ENCODE data around the gene PRDX1. TPM values are rescaled to one million over a fixed set of nuclear protein-coding genes. Genes with fewer than 3 reads are reported as not detected.

PRDX1 gene
- polyA plus RNA-seq, 3 donors: 116 to 362 (median 294) TPM

DNA sequence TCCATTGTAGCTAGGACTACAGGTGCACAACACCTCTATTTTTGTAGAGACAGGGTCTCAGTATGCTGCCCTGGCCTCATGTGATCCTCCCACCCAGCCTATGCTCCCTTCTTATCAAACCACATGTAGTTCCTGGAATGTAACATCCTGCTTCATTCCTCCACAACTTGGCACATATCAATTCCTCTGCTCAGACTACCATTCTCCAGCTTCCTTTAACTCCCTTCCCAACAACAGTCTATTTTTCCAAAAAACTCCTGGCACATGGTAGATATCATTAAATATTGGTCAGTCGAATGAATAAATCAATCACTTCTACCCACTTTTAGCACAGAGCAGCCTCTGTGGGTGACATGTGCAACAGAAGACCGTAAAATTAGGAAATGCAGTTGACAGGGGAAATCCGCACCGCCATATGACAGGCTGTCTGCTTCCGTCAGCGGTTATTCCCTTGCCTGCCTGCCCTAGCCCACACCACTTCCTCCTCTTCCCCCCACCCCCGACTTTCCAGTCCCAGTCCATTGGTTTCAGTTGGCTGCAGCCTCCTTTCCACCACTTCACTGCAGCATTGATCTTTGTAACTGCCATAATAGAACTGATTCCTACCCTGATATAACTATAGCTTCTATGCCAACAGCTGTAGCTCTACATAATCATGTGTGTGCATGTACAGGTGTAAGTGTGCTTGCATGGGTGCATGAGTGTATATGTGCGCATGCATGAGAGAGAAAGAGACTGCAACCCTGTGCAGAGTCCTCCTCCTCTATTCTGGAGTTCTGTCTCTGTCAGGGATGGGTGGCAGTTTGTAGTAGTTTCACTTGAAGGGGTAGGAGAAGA, 22.1 kb upstream of the PRDX1 start:
- peak; percentile 92 to 98 (median 96) for DNase-seq
- peak overlapping the region; percentile 73 for H3K4me2 ChIP-seq (replicated peaks; ENCODE audit: extremely low read depth, low read length, poor library complexity, severe bottlenecking)
- no peak overlapping the region for H2AFZ ChIP-seq (ENCODE audit: insufficient read depth, low read depth, low read length, poor library complexity, severe bottlenecking)

DNA sequence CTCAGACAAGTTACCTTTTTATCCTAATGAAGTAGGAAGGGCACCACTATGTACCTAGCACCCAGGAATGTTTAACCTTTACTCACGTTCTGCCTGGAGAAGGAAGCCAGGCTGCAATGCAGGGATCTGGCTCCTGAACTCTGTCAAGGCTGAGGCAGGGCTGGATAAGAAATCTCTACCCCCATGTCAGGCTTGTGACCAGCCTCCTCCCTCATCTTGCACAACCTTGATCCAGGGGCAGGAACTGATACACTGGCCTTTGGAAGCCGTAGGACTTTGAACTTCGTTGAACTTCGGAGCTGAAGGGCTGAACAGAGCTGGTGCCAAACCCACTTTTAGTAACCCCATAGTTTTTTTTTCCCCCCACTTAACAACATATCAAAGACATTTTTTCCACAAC, 20.9 kb upstream of the PRDX1 start:
- peak; percentile 63 to 82 (median 69) for DNase-seq
- Histone ChIP-seq H3K36me3 (replicated peaks in 1 of 2; ENCODE audit: control insufficient read depth in 1 of 2, insufficient read depth in 2 of 2, low read length in 2 of 2) (no peaks in the 10 kb centered on the region), H3K79me2 (ENCODE audit: insufficient read depth, low read length) (no peaks in the 10 kb centered on the region), H3K4me3 (replicated peaks in 1 of 3; ENCODE audit: low read depth in 2 of 3, low read length in 3 of 3) (peak overlapping the region in 1 of 3 experiments; percentile 37), H3K4me1 (ENCODE audit: control insufficient read depth in 1 of 2, insufficient read depth in 2 of 2, low read length in 2 of 2) (peaks cover 56 to 64% of the 10 kb centered on the region in 2 donors), H4K20me1 (ENCODE audit: insufficient read depth, low read length) (no peaks in the 10 kb centered on the region), H3K9ac (ENCODE audit: insufficient read depth, low read length, poor library complexity, severe bottlenecking) (no peak overlapping the region), H3K27ac (ENCODE audit: low read depth in 1 of 2, low read length in 2 of 2) (peak overlapping the region; percentile 94 to 97), H2AFZ (ENCODE audit: insufficient read depth, low read depth, low read length, poor library complexity, severe bottlenecking) (no peak overlapping the region), H3K4me2 (replicated peaks; ENCODE audit: extremely low read depth, low read length, poor library complexity, severe bottlenecking) (peak overlapping the region; percentile 54), H3K27me3 (ENCODE audit: control insufficient read depth in 2 of 2, insufficient read depth in 2 of 2, low read length in 2 of 2) (no peaks in the 10 kb centered on the region), H3K9me3 (replicated peaks in 1 of 2; ENCODE audit: control insufficient read depth in 1 of 2, insufficient read depth in 1 of 2, low read length in 2 of 2) (no peaks in the 10 kb centered on the region)
- Mint-ChIP-seq H3K27ac (peak overlapping the region; percentile 88 to 99 (median 93)), H3K4me1 (peaks cover 51% of the 10 kb centered on the region), H3K9me3 (no peaks in the 10 kb centered on the region), H3K27me3 (ENCODE audit: low read depth in 3 of 3) (peaks cover 5 to 13% (median 7%) of the 10 kb centered on the region in 3 donors), H3K4me3 (peak overlapping the region in 1 of 2 donors; percentile 71), H3K36me3 (peaks cover 0 to 2% of the 10 kb centered on the region in 2 donors)
- TF ChIP-seq, protein P1, sequence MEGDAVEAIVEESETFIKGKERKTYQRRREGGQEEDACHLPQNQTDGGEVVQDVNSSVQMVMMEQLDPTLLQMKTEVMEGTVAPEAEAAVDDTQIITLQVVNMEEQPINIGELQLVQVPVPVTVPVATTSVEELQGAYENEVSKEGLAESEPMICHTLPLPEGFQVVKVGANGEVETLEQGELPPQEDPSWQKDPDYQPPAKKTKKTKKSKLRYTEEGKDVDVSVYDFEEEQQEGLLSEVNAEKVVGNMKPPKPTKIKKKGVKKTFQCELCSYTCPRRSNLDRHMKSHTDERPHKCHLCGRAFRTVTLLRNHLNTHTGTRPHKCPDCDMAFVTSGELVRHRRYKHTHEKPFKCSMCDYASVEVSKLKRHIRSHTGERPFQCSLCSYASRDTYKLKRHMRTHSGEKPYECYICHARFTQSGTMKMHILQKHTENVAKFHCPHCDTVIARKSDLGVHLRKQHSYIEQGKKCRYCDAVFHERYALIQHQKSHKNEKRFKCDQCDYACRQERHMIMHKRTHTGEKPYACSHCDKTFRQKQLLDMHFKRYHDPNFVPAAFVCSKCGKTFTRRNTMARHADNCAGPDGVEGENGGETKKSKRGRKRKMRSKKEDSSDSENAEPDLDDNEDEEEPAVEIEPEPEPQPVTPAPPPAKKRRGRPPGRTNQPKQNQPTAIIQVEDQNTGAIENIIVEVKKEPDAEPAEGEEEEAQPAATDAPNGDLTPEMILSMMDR (IDR thresholded peaks at IDR 0.05): no peak
- intact Hi-C loops (cut with micrococcal nuclease): no loop called here
- WGBS (ENCODE audit: insufficient coverage): 0% methylated on average over 2 of the region's 4 CpGs

More for the DNA sequence above, 22.1 kb upstream of the PRDX1 start:
- TF ChIP-seq, protein P1 (IDR thresholded peaks at IDR 0.05): no peak
- H3K9ac ChIP-seq (ENCODE audit: insufficient read depth, low read length, poor library complexity, severe bottlenecking): peak overlapping the region; percentile 53
- intact Hi-C loops (cut with micrococcal nuclease): no loop called here
- peak overlapping the region in 2 of 3 experiments; percentile 25 to 66 for H3K4me3 ChIP-seq (replicated peaks in 1 of 3; ENCODE audit: low read depth in 2 of 3, low read length in 3 of 3)
- H3K27ac ChIP-seq (ENCODE audit: low read depth in 1 of 2, low read length in 2 of 2): peak overlapping the region; percentile 94 to 97
- 0% methylated on average over 2 of the region's 8 CpGs for WGBS (ENCODE audit: insufficient coverage)
- peaks cover 56 to 62% of the 10 kb centered on the region in 2 donors for H3K4me1 ChIP-seq (ENCODE audit: control insufficient read depth in 1 of 2, insufficient read depth in 2 of 2, low read length in 2 of 2)
- no peaks in the 10 kb centered on the region for H3K36me3 ChIP-seq (replicated peaks in 1 of 2; ENCODE audit: control insufficient read depth in 1 of 2, insufficient read depth in 2 of 2, low read length in 2 of 2)
- H3K9me3 ChIP-seq (replicated peaks in 1 of 2; ENCODE audit: control insufficient read depth in 1 of 2, insufficient read depth in 1 of 2, low read length in 2 of 2): no peaks in the 10 kb centered on the region
- no peaks in the 10 kb centered on the region for H3K27me3 ChIP-seq (ENCODE audit: control insufficient read depth in 2 of 2, insufficient read depth in 2 of 2, low read length in 2 of 2)
- Mint-ChIP-seq H3K27ac (peak overlapping the region; percentile 96 to 99 (median 98)), H3K4me1 (peaks cover 51% of the 10 kb centered on the region), H3K4me3 (peak overlapping the region; percentile 5 to 84), H3K27me3 (ENCODE audit: low read depth in 3 of 3) (peaks cover 5 to 13% (median 6%) of the 10 kb centered on the region in 3 donors), H3K36me3 (peaks cover 0 to 2% of the 10 kb centered on the region in 2 donors), H3K9me3 (no peaks in the 10 kb centered on the region)
- H3K79me2 ChIP-seq (ENCODE audit: insufficient read depth, low read length): no peaks in the 10 kb centered on the region
- no peaks in the 10 kb centered on the region for H4K20me1 ChIP-seq (ENCODE audit: insufficient read depth, low read length)
